HEK293T (cell line): ENCODE measurements around the gene FKRP.
"Not testable (repeated sequence)": the region's sequence is repeated elsewhere in the genome, so short reads cannot be mapped to it uniquely, and the experiment has no call there.

ENCODE experiments used
- CTCF ChIA-PET: fragments of 350-600 bp; formaldehyde crosslinking; extraction: SDS; loops from one replicate; lab custom pipeline; 2021; ENCODE audit warnings: antibody characterized with exemption, inconsistent platforms; lab: Yijun Ruan, JAX
- POLR2A ChIA-PET: fragments of 350-600 bp; formaldehyde crosslinking; extraction: SDS; loops from one replicate; lab custom pipeline; 2020; ENCODE audit warnings: antibody characterized with exemption, inconsistent platforms; lab: Yijun Ruan, JAX
- DNase-seq: peaks from one replicate; pipeline ENCODE4 v3.0.0; 2012; ENCODE audit warnings: mixed read lengths; ENCODE audit errors: extremely low spot score
- BHLHE40 ChIP-seq: fragments of 450-650 bp; IDR thresholded peaks from 2 replicates; pipeline ENCODE4 v1.6.1; 2016; ENCODE audit warnings: mild to moderate bottlenecking, moderate library complexity, borderline replicate concordance
- HDGF ChIP-seq: fragments of 450-650 bp; IDR thresholded peaks from 2 replicates; pipeline ENCODE4 v1.6.1; 2017; ENCODE audit warnings: antibody characterized with exemption, borderline replicate concordance
- SP1 ChIP-seq: fragments of 450-650 bp; IDR thresholded peaks from 2 replicates; pipeline ENCODE4 v1.6.1; 2017

Gene FKRP

GRCh38 chr19:46803555-46803954 lies 57.7 kb downstream of the FKRP start:
- no peak for DNase-seq
- POLR2A ChIA-PET: no interaction called here
- TF ChIP-seq SP1 (no peak), HDGF (no peak)
- CTCF ChIA-PET: no interaction called here

DNA sequence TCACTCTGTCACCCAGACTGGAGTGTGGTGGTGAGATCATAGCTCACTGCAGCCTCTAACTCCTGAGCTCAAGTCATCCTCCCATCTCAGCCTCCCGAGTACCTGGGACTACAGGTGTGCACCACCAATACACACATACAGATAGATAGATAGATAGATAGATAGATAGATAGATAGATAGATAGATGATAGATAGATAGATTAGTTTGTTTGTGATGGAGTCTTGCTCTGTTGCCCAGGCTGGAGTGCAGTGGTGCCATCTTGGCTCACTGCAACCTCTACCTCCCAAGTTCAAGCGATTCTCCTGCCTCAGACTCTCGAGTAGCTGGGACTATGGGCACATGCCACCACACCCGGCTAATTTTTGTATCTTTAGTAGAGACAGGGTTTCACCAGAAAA lies 58.6 kb downstream of the FKRP start:
- POLR2A ChIA-PET: interaction anchor here (1.6 to 2.4 kb wide), 2 partner anchors 16 to 17 kb away, joined by 5 read pairs; partner anchors contain the start of gene SLC1A5
- DNase-seq: not testable (repeated sequence)
- CTCF ChIA-PET: interaction anchor here (1.2 kb wide), 1 partner anchor 18 kb away, joined by 4 read pairs; no protein-coding TSS in a partner anchor

- POLR2A ChIA-PET: interaction anchor here (2.1 to 2.4 kb wide), 2 partner anchors 19 to 21 kb away, joined by 5 to 6 read pairs; no protein-coding TSS in a partner anchor
- no peak for DNase-seq
- CTCF ChIA-PET: no interaction called here
- TF ChIP-seq BHLHE40: no peak
Observed at GRCh38 chr19:46806656-46807055, 60.8 kb downstream of the FKRP start.
